K562 (cell line): ENCODE data around the gene CDK11B. TPM values are rescaled to one million over a fixed set of nuclear protein-coding genes. Genes with fewer than 3 reads are reported as not detected.

Source experiments
- AFF4 ChIP-seq: sonication (generic); formaldehyde crosslinking; IDR thresholded peaks from 2 replicates; pipeline ENCODE4 v1.8.0; 2023; ENCODE audit warnings: mild to moderate bottlenecking, missing genetic modification reagents
- ARID1B ChIP-seq: fragments of 450-650 bp; IDR thresholded peaks from 2 replicates; pipeline ENCODE4 v1.6.1; 2016; ENCODE audit warnings: antibody characterized with exemption, mild to moderate bottlenecking, inconsistent platforms
- CEBPB ChIP-seq: fragments of 450-650 bp; IDR thresholded peaks from 2 replicates; pipeline ENCODE4 v1.6.1; 2016; ENCODE audit warnings: missing genetic modification characterization, missing compliant biosample characterization
- ELK1 ChIP-seq: sonication (generic); formaldehyde crosslinking; IDR thresholded peaks from 2 replicates; pipeline ENCODE4 v1.8.1; 2022; ENCODE audit warnings: missing genetic modification reagents
- ELK3 ChIP-seq: fragments of 450-650 bp; formaldehyde crosslinking; IDR thresholded peaks from 2 replicates; pipeline ENCODE4 v1.4.0; 2020; ENCODE audit warnings: mild to moderate bottlenecking
- EWSR1 ChIP-seq: fragments of 450-650 bp; IDR thresholded peaks from 2 replicates; pipeline ENCODE4 v1.6.1; 2018; ENCODE audit warnings: borderline replicate concordance, mild to moderate bottlenecking, low read depth, moderate library complexity; ENCODE audit not compliant: partially characterized antibody
- GTF2F1 ChIP-seq: IDR thresholded peaks from 2 replicates; pipeline ENCODE4 v1.6.1; 2011; ENCODE audit warnings: low read depth, low read length, improper control_type of control experiment
- MBD1 ChIP-seq: fragments of 250-450 bp; sonication (Bioruptor Pico); IDR thresholded peaks from 2 replicates; pipeline ENCODE4 v1.8.0; 2022; ENCODE audit warnings: inconsistent platforms
- PRMT5 ChIP-seq: sonication (generic); formaldehyde crosslinking; IDR thresholded peaks from 2 replicates; pipeline ENCODE4 v1.5.0; 2020; ENCODE audit warnings: missing genetic modification reagents
- SAFB2 ChIP-seq: fragments of 200-400 bp; formaldehyde crosslinking; IDR thresholded peaks from 2 replicates; pipeline ENCODE4 v1.6.1; 2018; ENCODE audit warnings: borderline replicate concordance, low read length, low read depth, moderate library complexity; ENCODE audit not compliant: severe bottlenecking
- SFPQ ChIP-seq: fragments of 200-400 bp; formaldehyde crosslinking; IDR thresholded peaks from 2 replicates; pipeline ENCODE4 v1.6.1; 2017; ENCODE audit warnings: mild to moderate bottlenecking, low read depth, low read length, moderate library complexity
- SP1 ChIP-seq: sonication (generic); formaldehyde crosslinking; IDR thresholded peaks from 2 replicates; pipeline ENCODE4 v1.8.1; 2022; ENCODE audit warnings: mild to moderate bottlenecking, missing genetic modification reagents
- TAF1 ChIP-seq: IDR thresholded peaks from 2 replicates; pipeline ENCODE4 v1.6.1; 2011; ENCODE audit warnings: mild to moderate bottlenecking, low read length, moderate library complexity; ENCODE audit not compliant: insufficient read depth, control insufficient read depth, severe bottlenecking; ENCODE audit errors: extremely low read depth
- TAF7 ChIP-seq: fragments of 450-650 bp; IDR thresholded peaks from 2 replicates; pipeline ENCODE4 v1.6.1; 2016; ENCODE audit warnings: missing genetic modification characterization, missing compliant biosample characterization
- TRIM24 ChIP-seq, 2 experiments: fragments of 450-650 bp; IDR thresholded peaks; 2 replicates each; pipeline ENCODE4 v1.6.1; 2016
- ZC3H11A ChIP-seq: IDR thresholded peaks from 2 replicates; pipeline ENCODE4 v1.6.1; 2012; ENCODE audit warnings: low read depth, low read length, improper control_type of control experiment
- ZNF197 ChIP-seq: fragments of 200-800 bp; sonication (Bioruptor generic); IDR thresholded peaks from 2 replicates; pipeline ENCODE4 v1.6.1; 2016; ENCODE audit warnings: low read depth, missing genetic modification characterization, missing compliant biosample characterization
- polyA plus RNA-seq, 8 experiments: library from polyadenylated mRNA; depleted of rRNA in 4 of 8; stranded (reverse) in 5 of 8; unstranded in 3 of 8; fragments of >200 nt; fragmentation: Nextera tagmentation in 2 of 8; fragmentation: Illumina TruSeq in 1 of 8; extraction: Ambion mirVana in 2 of 8; extraction: Trizol in 1 of 8; gene quantifications; 2 replicates each; pipeline versions ENCODE4 v1.2.1 to v1.2.3, GENCODE V29; 2011 to 2014; ENCODE audit warnings: inconsistent platforms in 1 of 8, missing spikeins in 1 of 8
- total RNA-seq, 7 experiments: library from RNA; depleted of rRNA in 6 of 7; stranded (reverse); fragments of >200 nt in 6 of 7; fragmentation: Illumina TruSeq in 2 of 7; extraction: Trizol in 2 of 7; gene quantifications; 2 replicates each; pipeline versions ENCODE4 v1.2.1 to v1.2.3, GENCODE V29; 2011 to 2021; ENCODE audit warnings: low replicate concordance in 1 of 7

Gene CDK11B
- total and polyA plus RNA-seq, 9 of the 15 experiments (the other 6 are each of a cell fraction or from before 2014, with no cell fraction given): 2.8 to 52.2 (median 19.5) TPM

- TF ChIP-seq TRIM24 (IDR thresholded peaks at IDR 0.05) (0 out of 4 replicates have a peak, but pooled peaks of 1 of the 2 experiments have one; percentile 24), SFPQ (no peak), ZNF197 (CRISPR knock-in tag) (peak; percentile 23; the same call in 1 of the 2 replicates), TAF7 (peak; percentile 61), AFF4 (CRISPR knock-in tag) (no peak), TAF1 (peak; percentile 71), GTF2F1 (no peak), EWSR1 (no peak), PRMT5 (CRISPR knock-in tag) (no peak), ZC3H11A (no peak), MBD1 (CRISPR knock-in tag) (no peak), ELK3 (CRISPR knock-in tag) (no peak), ARID1B (peak; percentile 15; the same call in 1 of the 2 replicates), SP1 (peak; percentile 96), SAFB2 (no peak), ELK1 (CRISPR knock-in tag) (peak; percentile 38; the same call in 1 of the 2 replicates), CEBPB (tag) (no peak)
Measured at GRCh38 chr1:1615256-1616044, 43.4 kb downstream of the CDK11B start, which contains the start of gene MIB2 (continued).
